HEK293 (cell line): ENCODE measurements around the gene MYO9B.

Experiments used
- CTCF ChIA-PET: fragments of 350-600 bp; formaldehyde crosslinking; extraction: SDS; loops from one replicate; lab custom pipeline; 2021; ENCODE audit warnings: antibody characterized with exemption; lab: Yijun Ruan, JAX
- POLR2A ChIA-PET: fragments of 300-600 bp; formaldehyde crosslinking; extraction: SDS; loops from one replicate; lab custom pipeline; 2020; ENCODE audit warnings: antibody characterized with exemption, inconsistent platforms; lab: Yijun Ruan, JAX
- H3K27ac ChIP-seq: fragments of 200-500 bp; sonication (Bioruptor generic); 2 replicates; pipeline ENCODE4 v1.5.1; 2014; ENCODE audit warnings: low read depth, low read length, control low read depth, inconsistent platforms; ENCODE audit errors: extremely low read depth
- H3K36me3 ChIP-seq, 2 experiments: fragments of 200-500 bp in 1 of 2; sonication (Bioruptor generic) in 1 of 2; 1 replicate in 1 of 2; 2 replicates in 1 of 2; pipeline ENCODE4 v1.5.1; 2014 to 2017; ENCODE audit warnings: inconsistent platforms in 2 of 2, low read length in 2 of 2; ENCODE audit not compliant: control insufficient read depth in 2 of 2, insufficient read depth in 1 of 2
- H3K4me1 ChIP-seq: fragments of 200-500 bp; sonication (Bioruptor generic); 2 replicates; pipeline ENCODE4 v1.5.1; 2014; ENCODE audit warnings: mild to moderate bottlenecking, low read length, inconsistent platforms; ENCODE audit not compliant: control insufficient read depth, insufficient read depth
- H3K4me3 ChIP-seq: 2 replicates; pipeline ENCODE4 v1.5.1; 2011; ENCODE audit warnings: low read depth, mild to moderate bottlenecking, control low read depth, low read length, moderate library complexity
- H3K9me3 ChIP-seq: fragments of 200-500 bp; sonication (Bioruptor generic); 2 replicates; pipeline ENCODE4 v1.5.1; 2014; ENCODE audit warnings: low read depth, low read length, inconsistent platforms; ENCODE audit not compliant: control insufficient read depth, insufficient read depth
- KLF7 ChIP-seq: fragments of 450-650 bp; formaldehyde crosslinking; IDR thresholded peaks from 2 replicates; pipeline ENCODE4 v1.5.1; 2016; ENCODE audit warnings: missing biosample characterization, missing genetic modification characterization, borderline replicate concordance
- MEIS1 ChIP-seq: sonication (generic); formaldehyde crosslinking; IDR thresholded peaks from 2 replicates; pipeline ENCODE4 v1.8.1; 2022; ENCODE audit warnings: missing genetic modification reagents, mild to moderate bottlenecking, borderline replicate concordance
- MYNN ChIP-seq: fragments of 450-650 bp; formaldehyde crosslinking; IDR thresholded peaks from 2 replicates; pipeline ENCODE4 v1.5.1; 2016; ENCODE audit warnings: missing biosample characterization, missing genetic modification characterization, borderline replicate concordance
- SP7 ChIP-seq: fragments of 450-650 bp; formaldehyde crosslinking; IDR thresholded peaks from 2 replicates; pipeline ENCODE4 v1.5.1; 2016; ENCODE audit warnings: missing biosample characterization, missing genetic modification characterization
- ZNF10 ChIP-seq: fragments of 450-650 bp; formaldehyde crosslinking; IDR thresholded peaks from 2 replicates; pipeline ENCODE4 v1.5.1; 2017; ENCODE audit warnings: missing biosample characterization, missing genetic modification characterization
- ZNF121 ChIP-seq: fragments of 450-650 bp; formaldehyde crosslinking; IDR thresholded peaks from 2 replicates; pipeline ENCODE4 v1.5.1; 2016; ENCODE audit warnings: missing biosample characterization, missing genetic modification characterization
- ZNF211 ChIP-seq: fragments of 450-650 bp; formaldehyde crosslinking; IDR thresholded peaks from 2 replicates; pipeline ENCODE4 v1.5.1; 2016; ENCODE audit warnings: low read depth, missing biosample characterization, missing genetic modification characterization
- ZNF239 ChIP-seq: fragments of 450-650 bp; formaldehyde crosslinking; IDR thresholded peaks from 2 replicates; pipeline ENCODE4 v1.5.1; 2016; ENCODE audit warnings: missing biosample characterization, missing genetic modification characterization
- ZNF501 ChIP-seq: fragments of 450-650 bp; formaldehyde crosslinking; IDR thresholded peaks from 2 replicates; pipeline ENCODE4 v1.5.1; 2016; ENCODE audit warnings: missing biosample characterization, missing genetic modification characterization
- ZNF629 ChIP-seq: fragments of 450-650 bp; formaldehyde crosslinking; IDR thresholded peaks from 2 replicates; pipeline ENCODE4 v1.5.1; 2017; ENCODE audit warnings: missing biosample characterization, missing genetic modification characterization
- ZNF707 ChIP-seq: fragments of 450-650 bp; formaldehyde crosslinking; IDR thresholded peaks from 2 replicates; pipeline ENCODE4 v1.5.1; 2016; ENCODE audit warnings: missing biosample characterization, missing genetic modification characterization
- ZNF76 ChIP-seq: fragments of 450-650 bp; formaldehyde crosslinking; IDR thresholded peaks from 2 replicates; pipeline ENCODE4; 2016; ENCODE audit warnings: low read depth, missing biosample characterization, missing genetic modification characterization, borderline replicate concordance
- ZNF776 ChIP-seq: fragments of 450-650 bp; formaldehyde crosslinking; IDR thresholded peaks from 2 replicates; pipeline ENCODE4 v1.5.0; 2017; ENCODE audit warnings: missing biosample characterization, missing genetic modification characterization, borderline replicate concordance
- ZSCAN16 ChIP-seq: fragments of 450-650 bp; formaldehyde crosslinking; IDR thresholded peaks from 2 replicates; pipeline ENCODE4 v1.5.1; 2016; ENCODE audit warnings: missing biosample characterization, missing genetic modification characterization
- ZXDB ChIP-seq: fragments of 450-650 bp; formaldehyde crosslinking; IDR thresholded peaks from 2 replicates; pipeline ENCODE4 v1.5.1; 2016; ENCODE audit warnings: missing biosample characterization, missing genetic modification characterization
- TF ChIP-seq, protein P1 (sequence below): fragments of 450-650 bp; formaldehyde crosslinking; IDR thresholded peaks from 2 replicates; pipeline ENCODE4 v1.5.0; 2017; ENCODE audit warnings: missing biosample characterization, missing genetic modification characterization, borderline replicate concordance
- TF ChIP-seq, protein P2 (sequence below): fragments of 450-650 bp; formaldehyde crosslinking; IDR thresholded peaks from 2 replicates; pipeline ENCODE4 v1.5.1; 2016; ENCODE audit warnings: missing biosample characterization, missing genetic modification characterization
- TF ChIP-seq, protein P3 (sequence below): fragments of 450-650 bp; formaldehyde crosslinking; IDR thresholded peaks from 2 replicates; pipeline ENCODE4 v1.5.1; 2016; ENCODE audit warnings: missing biosample characterization, missing genetic modification characterization

MYO9B gene

DNA sequence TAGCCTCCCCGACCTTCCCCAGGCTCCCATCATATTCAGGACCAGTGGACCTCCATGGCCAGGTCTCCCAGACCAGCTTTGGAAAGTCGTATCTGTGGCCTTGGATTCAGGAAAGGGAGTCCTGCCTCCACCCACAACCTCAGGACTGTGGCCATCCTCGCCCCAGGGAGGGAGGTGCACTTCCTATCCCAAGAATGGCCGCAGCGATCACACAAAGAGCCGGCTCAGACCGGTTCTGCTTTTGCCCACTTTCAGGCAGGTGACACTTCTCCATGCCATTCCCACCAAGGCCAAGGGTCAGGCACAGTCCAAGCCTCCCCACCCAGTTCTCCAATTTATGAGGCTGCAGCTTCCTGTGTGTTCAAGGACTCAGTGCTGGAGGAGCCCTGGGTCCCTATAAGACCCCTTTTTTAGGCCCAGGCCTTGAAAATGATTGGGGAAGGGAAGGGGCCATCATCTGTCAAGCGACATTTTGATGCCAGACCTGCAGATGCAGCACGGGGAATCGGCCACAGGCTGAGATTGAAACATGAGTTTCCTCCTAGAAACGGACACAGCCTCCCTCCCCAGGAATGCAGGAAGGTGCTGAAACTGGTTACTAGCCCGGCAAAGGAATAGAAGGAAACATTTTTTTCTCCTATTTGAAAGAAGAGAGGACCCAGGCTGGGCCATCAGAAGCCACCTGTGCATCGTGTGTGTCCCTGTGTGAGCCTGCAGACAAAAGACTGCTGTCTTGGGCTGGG lies 74.0 kb downstream of the MYO9B start:
- no peak overlapping the region for H3K4me3 ChIP-seq
- H3K36me3 ChIP-seq, result peaks cover 6 to 19% of the 10 kb centered on the region in 2 experiments; a peak in 2 of 3 replicates
- TF ChIP-seq ZNF776 (tag by site-specific recombination) (no peak), ZNF76 (tag by site-specific recombination) (no peak), MYNN (tag by site-specific recombination) (no peak), KLF7 (tag by site-specific recombination) (no peak), MEIS1 (no peak)
- TF ChIP-seq, protein P1, sequence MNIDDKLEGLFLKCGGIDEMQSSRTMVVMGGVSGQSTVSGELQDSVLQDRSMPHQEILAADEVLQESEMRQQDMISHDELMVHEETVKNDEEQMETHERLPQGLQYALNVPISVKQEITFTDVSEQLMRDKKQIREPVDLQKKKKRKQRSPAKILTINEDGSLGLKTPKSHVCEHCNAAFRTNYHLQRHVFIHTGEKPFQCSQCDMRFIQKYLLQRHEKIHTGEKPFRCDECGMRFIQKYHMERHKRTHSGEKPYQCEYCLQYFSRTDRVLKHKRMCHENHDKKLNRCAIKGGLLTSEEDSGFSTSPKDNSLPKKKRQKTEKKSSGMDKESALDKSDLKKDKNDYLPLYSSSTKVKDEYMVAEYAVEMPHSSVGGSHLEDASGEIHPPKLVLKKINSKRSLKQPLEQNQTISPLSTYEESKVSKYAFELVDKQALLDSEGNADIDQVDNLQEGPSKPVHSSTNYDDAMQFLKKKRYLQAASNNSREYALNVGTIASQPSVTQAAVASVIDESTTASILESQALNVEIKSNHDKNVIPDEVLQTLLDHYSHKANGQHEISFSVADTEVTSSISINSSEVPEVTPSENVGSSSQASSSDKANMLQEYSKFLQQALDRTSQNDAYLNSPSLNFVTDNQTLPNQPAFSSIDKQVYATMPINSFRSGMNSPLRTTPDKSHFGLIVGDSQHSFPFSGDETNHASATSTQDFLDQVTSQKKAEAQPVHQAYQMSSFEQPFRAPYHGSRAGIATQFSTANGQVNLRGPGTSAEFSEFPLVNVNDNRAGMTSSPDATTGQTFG, result no peak
- H3K9me3 ChIP-seq, result no peaks in the 10 kb centered on the region
- no peak overlapping the region for H3K27ac ChIP-seq
- POLR2A ChIA-PET, result no interaction called here
- no peaks in the 10 kb centered on the region for H3K4me1 ChIP-seq
- CTCF ChIA-PET, result no interaction called here

DNA sequence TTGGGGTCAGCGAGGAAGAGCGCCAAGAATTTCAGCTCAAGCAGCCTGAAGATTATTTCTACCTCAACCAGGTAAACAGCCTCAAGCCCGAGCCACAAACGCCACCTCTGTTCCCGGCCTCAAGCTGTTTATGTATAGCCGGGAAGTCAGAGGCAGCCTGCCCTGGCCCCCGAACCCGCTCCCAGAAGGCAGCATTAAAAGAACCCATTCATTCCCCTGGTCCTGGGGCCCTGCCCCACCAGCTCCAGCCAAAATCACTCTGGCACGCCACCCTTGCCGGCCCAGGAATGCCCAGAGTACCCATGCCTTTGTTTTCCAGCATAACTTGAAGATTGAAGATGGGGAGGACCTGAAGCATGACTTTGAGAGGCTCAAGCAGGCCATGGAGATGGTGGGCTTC lies 78.4 kb downstream of the MYO9B start:
- no peaks in the 10 kb centered on the region for H3K4me1 ChIP-seq
- peaks cover 9 to 35% of the 10 kb centered on the region in 2 experiments; a peak in 2 of 3 replicates for H3K36me3 ChIP-seq
- ChIA-PET CTCF (interaction anchor here (0.7 kb wide), 2 partner anchors 38 to 46 kb away, joined by 3 to 5 read pairs; no protein-coding TSS in a partner anchor), POLR2A (interaction anchor here (0.7 kb wide), 1 partner anchor 22 kb away, joined by 3 read pairs; no protein-coding TSS in a partner anchor)
- TF ChIP-seq ZSCAN16 (tag by site-specific recombination) (no peak), ZNF121 (tag by site-specific recombination) (no peak), ZNF707 (tag by site-specific recombination) (no peak), ZNF211 (no peak), ZXDB (tag by site-specific recombination) (no peak), ZNF10 (tag by site-specific recombination) (no peak), ZNF501 (tag by site-specific recombination) (no peak), ZNF629 (tag by site-specific recombination) (no peak), ZNF239 (tag by site-specific recombination) (no peak), SP7 (tag by site-specific recombination) (no peak)
- TF ChIP-seq, protein P2, sequence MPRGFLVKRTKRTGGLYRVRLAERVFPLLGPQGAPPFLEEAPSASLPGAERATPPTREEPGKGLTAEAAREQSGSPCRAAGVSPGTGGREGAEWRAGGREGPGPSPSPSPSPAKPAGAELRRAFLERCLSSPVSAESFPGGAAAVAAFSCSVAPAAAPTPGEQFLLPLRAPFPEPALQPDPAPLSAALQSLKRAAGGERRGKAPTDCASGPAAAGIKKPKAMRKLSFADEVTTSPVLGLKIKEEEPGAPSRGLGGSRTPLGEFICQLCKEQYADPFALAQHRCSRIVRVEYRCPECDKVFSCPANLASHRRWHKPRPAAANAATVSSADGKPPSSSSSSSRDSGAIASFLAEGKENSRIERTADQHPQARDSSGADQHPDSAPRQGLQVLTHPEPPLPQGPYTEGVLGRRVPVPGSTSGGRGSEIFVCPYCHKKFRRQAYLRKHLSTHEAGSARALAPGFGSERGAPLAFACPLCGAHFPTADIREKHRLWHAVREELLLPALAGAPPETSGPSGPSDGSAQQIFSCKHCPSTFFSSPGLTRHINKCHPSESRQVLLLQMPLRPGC (tag by site-specific recombination), result no peak
- TF ChIP-seq, protein P3, sequence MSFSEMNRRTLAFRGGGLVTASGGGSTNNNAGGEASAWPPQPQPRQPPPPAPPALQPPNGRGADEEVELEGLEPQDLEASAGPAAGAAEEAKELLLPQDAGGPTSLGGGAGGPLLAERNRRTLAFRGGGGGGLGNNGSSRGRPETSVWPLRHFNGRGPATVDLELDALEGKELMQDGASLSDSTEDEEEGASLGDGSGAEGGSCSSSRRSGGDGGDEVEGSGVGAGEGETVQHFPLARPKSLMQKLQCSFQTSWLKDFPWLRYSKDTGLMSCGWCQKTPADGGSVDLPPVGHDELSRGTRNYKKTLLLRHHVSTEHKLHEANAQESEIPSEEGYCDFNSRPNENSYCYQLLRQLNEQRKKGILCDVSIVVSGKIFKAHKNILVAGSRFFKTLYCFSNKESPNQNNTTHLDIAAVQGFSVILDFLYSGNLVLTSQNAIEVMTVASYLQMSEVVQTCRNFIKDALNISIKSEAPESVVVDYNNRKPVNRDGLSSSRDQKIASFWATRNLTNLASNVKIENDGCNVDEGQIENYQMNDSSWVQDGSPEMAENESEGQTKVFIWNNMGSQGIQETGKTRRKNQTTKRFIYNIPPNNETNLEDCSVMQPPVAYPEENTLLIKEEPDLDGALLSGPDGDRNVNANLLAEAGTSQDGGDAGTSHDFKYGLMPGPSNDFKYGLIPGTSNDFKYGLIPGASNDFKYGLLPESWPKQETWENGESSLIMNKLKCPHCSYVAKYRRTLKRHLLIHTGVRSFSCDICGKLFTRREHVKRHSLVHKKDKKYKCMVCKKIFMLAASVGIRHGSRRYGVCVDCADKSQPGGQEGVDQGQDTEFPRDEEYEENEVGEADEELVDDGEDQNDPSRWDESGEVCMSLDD (tag by site-specific recombination), result no peak
- H3K9me3 ChIP-seq, result no peaks in the 10 kb centered on the region
- H3K27ac ChIP-seq, result no peak overlapping the region
- H3K4me3 ChIP-seq, result no peak overlapping the region
